Astrocyte of the cerebellum (primary cell): ENCODE results near the gene TMEM61.
"Not testable (repeated sequence)": the region's sequence is repeated elsewhere in the genome, so short reads cannot be mapped to it uniquely, and the experiment has no call there.

Source experiments
- DNase-seq: peaks from one replicate; pipeline ENCODE4 v3.0.0-alpha.2; 2011; ENCODE audit warnings: low read depth
- H3K4me3 ChIP-seq: 2 replicates; pipeline ENCODE4 v1.5.1; 2011; ENCODE audit warnings: mild to moderate bottlenecking, low read depth, low read length, moderate library complexity
- in situ Hi-C: cut with HindIII; loops from 2 replicates; pipeline ENCODE4 v1.10.0; 2017; ENCODE audit warnings: low sequenced_read_pairs
- TF ChIP-seq, protein P1 (sequence below): IDR thresholded peaks from 2 replicates; pipeline ENCODE4 v1.5.1; 2012; ENCODE audit warnings: low read length, low read depth, moderate library complexity, mild to moderate bottlenecking; ENCODE audit errors: missing control alignments

Gene TMEM61

DNA sequence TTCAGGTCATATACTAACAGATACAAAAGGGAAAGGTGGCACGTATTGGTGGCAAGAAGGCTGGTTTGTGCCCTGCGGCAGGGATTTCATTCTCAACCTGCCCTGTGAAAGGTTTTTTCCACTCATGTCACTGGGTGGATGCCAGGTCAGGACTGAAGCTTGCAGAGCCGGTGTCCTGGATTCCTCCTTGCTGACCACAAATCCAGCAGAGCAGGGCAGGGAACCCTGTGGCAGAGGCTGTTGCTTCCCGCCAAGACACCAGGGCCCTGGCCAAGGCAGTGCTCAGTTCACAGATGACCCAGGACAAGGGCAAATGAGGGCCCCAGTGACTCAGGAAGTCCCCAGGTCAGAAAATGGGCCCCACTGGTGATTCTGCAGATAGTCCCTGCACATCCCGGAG is 34.7 kb downstream of the TMEM61 start:
- in situ Hi-C loops, result no loop called here
- no peak overlapping the region for H3K4me3 ChIP-seq
- DNase-seq, result no peak
- TF ChIP-seq, protein P1, sequence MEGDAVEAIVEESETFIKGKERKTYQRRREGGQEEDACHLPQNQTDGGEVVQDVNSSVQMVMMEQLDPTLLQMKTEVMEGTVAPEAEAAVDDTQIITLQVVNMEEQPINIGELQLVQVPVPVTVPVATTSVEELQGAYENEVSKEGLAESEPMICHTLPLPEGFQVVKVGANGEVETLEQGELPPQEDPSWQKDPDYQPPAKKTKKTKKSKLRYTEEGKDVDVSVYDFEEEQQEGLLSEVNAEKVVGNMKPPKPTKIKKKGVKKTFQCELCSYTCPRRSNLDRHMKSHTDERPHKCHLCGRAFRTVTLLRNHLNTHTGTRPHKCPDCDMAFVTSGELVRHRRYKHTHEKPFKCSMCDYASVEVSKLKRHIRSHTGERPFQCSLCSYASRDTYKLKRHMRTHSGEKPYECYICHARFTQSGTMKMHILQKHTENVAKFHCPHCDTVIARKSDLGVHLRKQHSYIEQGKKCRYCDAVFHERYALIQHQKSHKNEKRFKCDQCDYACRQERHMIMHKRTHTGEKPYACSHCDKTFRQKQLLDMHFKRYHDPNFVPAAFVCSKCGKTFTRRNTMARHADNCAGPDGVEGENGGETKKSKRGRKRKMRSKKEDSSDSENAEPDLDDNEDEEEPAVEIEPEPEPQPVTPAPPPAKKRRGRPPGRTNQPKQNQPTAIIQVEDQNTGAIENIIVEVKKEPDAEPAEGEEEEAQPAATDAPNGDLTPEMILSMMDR, result no peak

DNA sequence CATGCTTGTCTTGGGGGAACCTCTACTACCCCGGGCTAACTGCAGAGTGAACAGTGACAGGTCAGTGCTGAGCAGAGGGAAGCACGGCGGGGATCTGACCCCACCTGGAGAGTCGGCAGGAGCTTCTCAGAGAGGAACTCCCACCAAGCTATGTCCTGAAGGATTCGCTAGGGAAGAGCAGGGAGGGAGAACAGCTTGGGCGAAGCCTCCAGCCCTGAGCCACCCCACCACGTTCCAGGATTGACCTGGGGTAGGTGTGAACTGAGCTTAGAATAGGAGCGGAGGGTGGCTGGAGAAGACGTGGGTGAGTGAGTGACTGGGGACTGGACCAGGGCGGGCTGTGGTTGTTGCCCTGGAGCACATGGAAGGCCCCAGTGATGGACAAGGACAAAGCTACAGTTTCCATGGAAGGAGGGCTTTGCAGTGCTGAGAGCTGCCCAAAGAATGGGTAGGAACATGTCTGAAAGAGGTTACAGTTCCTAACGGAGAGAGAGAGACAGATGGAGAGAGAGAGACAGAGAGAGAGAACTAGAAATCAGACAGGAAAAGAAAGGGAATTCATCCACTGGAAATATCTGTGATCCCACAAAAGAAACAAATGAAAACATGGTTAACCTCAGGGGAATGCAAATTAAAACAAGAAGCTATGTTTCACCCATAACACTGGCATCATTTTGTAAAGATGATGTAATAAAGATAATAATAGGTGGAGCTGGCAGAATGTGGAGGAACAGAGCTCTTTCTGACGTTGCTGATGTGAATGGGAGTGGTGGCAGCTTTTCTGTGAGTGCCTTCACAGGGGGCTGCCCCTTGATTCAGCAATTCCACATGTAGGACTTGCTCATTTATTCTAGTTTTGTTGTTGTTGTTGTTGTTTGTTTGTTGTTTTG is 35.5 kb downstream of the TMEM61 start:
- in situ Hi-C loops, result no loop called here
- DNase-seq, result peak; percentile 15

DNA sequence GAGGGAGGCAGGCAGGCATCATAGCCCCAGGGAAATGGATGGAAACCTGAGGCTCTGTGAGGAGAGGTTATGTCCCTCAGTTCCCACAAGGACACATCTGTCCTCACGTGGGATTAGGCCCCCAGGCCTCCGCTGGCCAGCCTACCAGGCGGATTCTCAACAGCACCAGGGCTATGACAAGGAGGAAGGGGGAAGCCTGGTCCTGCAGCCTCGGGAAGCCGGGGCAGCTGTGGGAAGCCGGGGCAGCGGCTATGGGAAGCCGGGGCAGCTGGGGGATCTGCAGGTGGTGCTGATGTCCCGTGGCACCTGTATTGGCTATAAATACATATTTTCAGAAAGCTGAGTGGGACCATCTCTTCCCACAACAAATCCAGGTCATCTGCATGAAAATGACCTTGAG is 38.0 kb downstream of the TMEM61 start:
- in situ Hi-C loops, result no loop called here
- TF ChIP-seq, protein P1, result no peak
- H3K4me3 ChIP-seq, result no peak overlapping the region
- no peak for DNase-seq

More for the DNA sequence above, 35.5 kb downstream of the TMEM61 start:
- TF ChIP-seq, protein P1, result no peak
- H3K4me3 ChIP-seq, result no peak overlapping the region

DNA sequence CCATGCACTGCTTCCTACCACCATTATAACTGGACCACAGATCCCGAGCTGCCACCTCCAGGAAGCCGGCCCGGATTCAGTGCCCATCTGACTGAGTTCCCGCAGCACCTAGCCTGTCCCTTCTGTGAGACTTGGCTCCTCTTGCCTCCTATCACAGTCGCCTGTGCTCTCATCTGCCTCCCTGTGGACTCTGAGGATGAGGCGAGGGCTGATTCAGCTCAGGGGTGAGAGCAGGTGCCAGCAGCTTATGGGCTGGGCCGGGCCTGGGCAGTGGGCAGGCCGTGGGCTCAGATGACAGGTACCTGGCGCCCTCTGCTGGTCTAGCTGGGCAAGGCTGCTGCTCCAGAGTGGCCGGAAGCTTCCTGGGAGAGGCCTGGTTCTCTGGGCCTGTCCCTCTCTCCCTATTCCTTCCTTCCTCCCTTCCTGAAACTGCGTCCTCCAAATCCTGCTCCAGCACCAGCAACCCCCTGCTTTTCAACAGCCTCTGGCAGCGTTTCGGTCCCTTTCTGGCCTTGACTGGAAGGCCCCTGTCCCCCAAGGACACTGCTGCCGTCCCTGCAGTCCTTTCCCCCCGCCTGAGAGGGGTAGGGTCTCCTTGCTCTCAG is 41.6 kb downstream of the TMEM61 start:
- in situ Hi-C loops, result no loop called here
- TF ChIP-seq, protein P1, result peak; percentile 94
- peak; percentile 74 for DNase-seq
- H3K4me3 ChIP-seq, result no peak overlapping the region

DNA sequence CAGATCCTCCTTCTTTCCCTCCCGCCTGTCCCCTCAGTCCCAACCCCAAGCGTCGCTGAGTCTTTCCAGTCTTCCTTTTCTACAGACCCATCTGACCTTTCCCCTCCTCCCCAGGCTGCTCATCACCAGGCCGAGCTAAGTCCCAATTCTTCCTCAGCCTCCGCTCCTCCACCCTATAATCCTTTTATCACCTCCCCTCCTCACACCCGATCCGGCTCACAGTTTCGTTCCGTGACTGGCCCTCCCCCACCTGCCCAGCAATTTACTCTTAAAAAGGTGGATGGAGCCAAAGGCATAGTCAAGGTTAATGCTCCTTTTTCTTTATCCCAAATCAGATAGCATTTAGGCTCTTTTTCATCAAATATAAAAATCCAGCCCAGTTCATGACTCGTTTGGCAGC is 43.7 kb downstream of the TMEM61 start:
- H3K4me3 ChIP-seq, in situ Hi-C loops, DNase-seq: not testable (repeated sequence)

DNA sequence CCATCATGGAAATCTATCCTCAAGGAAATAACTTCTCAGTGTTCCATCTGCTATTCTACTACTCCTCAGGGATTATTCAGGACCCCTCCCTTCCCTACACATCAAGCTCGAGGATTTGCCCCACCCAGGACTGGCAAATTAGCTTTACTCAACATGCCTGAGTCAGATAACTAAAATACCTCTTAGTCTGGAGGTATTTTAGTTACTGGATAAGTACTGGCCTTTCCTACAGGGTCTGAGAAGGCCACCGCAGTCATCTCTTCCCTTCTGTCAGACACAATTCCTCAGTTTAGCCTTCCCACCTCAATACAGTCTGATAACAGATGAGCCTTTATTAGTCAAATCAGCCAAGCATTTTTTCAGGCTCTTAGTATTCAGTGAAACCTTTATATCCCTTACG is 46.3 kb downstream of the TMEM61 start:
- H3K4me3 ChIP-seq, DNase-seq, in situ Hi-C loops: not testable (repeated sequence)

DNA sequence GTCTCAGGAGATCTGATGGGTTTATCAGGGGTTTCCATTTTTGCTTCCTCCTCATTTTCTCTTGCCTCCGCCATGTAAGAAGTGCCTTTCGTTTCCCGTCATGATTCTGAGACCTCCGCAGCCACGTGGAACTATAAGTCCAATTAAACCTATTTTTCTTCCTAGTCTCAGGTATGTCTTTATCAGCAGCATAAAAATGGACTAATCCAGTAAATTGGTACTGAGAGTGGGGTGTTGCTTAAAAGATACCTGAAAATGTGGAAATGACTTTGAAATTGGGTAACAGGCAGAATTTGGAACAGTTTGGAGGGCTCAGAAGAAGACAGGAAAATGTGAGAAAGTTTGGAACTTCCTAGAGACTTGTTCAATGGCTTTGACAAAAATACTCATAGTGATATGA is 50.7 kb downstream of the TMEM61 start:
- DNase-seq, in situ Hi-C loops, H3K4me3 ChIP-seq: not testable (repeated sequence)

DNA sequence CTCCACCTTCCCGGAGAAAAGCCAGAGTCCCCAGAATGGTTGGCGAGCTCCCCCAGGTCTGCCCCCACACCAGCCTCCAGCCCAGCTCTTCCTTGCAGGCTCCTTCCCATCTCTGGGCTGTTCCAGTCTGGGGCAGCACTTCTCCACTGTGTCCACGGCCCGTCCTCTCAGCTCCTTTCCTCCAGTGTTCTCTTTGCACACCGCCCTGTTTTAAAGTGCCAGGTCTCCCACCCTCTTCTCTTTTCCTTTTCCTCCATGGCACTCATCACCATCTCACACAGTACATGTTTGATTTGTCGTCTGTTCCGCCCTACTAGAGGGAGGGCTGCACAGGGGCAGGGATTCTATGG is 52.8 kb downstream of the TMEM61 start:
- TF ChIP-seq, protein P1, result no peak
- DNase-seq, result no peak
- H3K4me3 ChIP-seq, result no peak overlapping the region
- in situ Hi-C loops, result no loop called here
